Measurements from ENCODE around the gene SSBP2.

The SSBP2 gene

DNA sequence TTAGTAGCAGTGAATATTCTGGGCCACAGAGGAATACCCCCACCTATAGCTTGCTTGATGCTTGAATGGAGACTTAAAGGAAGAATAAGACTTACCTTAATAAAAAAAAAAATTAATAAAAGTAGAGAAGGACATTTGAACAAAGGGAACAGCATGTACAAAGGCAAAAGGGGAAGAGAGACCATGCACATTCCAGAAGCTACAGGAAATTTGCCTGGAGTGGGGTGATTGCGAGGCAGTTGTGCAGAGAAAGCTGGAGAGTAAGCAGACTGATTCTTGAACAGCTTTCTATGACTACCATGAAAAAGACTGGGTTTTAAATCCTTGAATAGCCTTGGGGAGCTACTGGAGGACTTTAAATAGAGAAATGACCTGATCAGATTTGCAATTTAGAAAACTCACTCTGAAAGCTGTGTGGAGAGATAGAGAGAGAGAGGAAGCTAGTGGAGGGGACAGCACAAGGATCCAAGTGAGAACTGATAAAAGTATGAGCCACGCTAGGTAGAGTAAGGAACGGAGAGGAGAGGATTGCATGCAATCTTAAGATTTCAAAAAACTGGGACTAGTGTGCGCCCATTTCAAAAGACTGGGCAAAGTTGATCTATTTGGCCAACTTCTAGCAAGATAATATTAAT lies 12.5 kb upstream of the SSBP2 start:
- no peak for DNase-seq

DNA sequence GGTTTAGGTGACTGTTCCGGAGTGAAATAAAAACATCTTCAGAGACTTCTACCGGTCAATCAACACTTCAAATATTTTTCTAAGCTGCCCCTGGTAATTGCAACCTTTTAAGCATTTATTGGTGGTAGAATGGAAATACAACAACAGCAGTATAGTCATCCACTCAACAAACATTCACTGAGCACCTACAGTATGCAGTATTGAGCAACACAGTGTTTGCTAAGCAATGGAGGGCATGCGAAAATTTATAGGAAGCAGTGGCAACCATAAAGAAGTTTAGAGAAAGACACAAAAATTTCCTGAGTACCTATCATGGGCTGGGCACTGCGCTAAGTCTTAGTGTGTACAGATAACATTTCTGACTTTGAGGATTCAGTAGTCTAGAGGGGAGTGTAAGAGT lies 12.0 kb upstream of the SSBP2 start:
- DNase-seq = no peak

DNA sequence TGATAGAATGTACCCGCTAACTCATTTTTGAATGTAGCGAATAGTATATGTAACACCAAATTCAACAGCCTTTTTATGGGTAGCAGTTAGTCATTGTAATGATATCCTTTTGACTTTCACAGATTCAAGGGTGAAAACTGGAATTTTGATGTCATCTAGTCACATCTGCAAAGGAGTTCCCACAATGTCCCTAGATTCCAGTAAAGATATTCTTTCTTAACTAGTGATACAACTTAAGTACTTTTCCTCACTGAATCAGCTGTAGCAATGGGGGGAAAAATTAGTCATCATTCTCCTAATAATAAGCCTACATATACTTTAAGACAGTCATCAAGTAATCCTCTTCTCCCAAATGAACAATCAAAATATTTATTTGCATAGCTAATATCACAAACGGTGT lies 11.5 kb upstream of the SSBP2 start:
- no peak for DNase-seq

DNA sequence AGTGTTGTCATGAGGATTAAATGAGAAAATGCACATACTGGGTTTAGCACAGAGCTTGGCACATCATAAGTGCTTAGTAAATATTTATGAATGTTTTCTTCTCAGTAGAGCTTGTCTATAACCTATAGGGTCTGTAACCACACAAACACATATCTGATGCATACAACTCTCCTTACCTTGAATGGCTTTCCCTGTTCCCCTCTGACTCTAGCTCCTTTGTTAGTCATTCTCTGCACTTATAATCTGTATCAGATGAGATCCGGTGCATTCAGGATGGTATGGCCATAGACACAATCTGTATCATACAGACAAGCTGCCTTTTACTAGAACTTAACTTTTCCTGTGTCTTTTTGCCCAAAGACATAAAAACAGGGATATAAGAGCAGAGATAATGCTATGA lies 11.1 kb upstream of the SSBP2 start:
- no peak for DNase-seq

DNA sequence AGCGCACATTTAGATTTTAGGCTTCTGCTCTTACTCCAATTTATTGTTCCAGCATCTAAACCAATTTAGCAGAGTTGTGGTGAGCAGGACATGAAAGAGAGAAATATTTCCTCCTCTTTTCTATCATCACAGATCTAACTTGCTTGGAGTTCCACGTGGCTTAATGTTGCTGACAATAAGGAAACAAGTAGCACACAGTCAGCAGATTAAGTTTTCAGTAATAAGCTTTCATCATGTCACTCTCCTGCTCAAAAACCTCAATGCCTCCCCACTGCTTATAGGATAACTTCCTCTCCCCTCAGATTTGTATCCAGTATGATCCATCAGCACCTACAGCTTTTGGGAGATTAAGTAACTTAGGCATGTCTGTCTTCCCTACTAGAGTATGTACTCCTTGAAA lies 10.4 kb upstream of the SSBP2 start:
- DNase-seq = no peak

DNA sequence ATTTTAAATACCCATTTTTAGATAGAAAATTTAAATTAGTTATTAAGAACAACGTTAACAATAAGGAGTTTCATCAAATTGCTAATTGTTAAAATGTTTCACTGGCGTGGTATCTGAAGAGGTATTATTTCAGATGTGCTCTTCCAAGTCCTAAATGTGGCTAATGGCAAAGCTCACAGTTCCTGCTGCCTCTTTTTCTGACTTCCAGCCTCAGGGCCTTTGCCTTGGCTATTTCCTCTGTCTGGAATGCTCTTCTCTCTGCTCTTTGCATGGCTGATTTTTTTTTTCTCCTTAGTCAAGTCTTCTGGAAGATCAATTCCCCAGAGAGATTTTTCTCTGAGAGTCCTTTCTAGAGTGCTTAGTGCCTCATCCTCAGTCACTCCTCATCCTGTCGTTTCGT lies 9.6 kb upstream of the SSBP2 start:
- no peak for DNase-seq

DNA sequence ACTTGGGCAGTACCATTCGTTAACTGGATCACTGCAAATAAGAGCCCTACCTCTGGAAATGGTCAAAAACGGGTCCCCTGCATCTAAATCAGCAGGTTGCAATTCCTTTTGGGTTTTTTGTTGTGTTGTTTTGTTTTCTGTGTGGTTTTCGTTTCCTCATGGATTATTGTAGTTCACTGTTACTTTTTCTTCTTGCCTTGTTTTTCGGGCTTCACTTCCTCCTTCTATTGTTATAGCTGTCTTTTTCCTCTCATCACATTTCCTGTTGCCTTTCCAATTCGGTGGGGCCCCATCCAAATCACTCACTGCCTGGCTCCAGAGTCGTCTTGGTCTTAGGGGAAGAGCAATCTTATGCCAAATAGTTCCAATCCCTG lies 8.7 kb upstream of the SSBP2 start:
- no peak for DNase-seq

DNA sequence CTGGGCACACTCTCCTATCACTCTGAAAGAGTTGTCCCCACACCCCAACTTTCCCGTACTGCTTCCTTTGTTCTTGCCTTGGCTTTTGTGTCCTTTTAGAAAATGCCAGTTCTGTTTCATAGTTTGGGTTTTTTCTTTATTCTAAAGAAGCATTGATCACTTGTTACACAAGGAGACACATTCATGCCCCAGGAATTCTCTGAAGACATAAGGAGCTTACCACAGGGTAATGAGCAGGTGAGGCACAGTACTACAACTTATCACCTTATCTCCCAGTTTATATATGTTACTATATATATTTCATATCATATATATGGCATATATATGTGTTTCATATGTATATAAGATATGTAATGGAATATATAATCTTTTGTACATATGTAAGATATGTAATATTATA lies 6.5 kb upstream of the SSBP2 start:
- no peak for DNase-seq

DNA sequence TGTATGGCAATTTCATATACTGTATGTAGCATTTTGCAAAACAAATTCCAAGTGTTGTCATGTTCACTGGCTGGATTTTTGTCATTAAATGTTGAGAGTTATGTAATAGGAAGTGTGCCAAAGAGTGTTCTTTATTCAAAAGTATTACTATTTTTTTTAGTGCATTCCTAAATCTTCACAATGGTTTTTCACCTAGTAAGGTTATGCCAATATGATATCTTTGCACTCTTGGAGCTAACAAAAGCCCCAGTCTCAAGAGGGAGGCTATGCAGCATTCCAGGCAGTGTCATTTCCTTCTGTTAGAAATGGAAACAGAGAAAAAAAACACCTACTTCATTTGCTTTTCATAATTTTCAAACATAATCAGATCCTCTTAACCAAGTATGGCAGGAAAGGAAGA lies 5.1 kb upstream of the SSBP2 start:
- no peak for DNase-seq

DNA sequence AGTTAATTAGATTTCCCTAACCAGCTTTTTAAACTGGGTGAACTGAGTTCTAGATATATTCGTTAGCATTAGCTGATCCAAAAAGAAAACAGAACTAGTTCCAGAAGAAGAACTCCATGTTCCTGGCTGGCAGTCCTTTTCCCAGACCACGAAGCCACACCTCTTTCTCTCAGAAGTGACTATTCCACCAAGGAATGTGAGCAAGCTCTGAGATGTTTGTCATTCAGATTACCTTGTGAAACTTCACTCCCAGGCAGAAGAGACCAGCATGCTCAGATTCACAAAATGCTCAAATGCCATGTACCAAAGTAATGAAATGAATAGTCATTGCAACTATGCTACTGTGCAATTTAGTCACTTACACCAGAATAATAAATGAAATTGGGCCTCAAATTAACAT lies 4.4 kb upstream of the SSBP2 start:
- DNase-seq = no peak

DNA sequence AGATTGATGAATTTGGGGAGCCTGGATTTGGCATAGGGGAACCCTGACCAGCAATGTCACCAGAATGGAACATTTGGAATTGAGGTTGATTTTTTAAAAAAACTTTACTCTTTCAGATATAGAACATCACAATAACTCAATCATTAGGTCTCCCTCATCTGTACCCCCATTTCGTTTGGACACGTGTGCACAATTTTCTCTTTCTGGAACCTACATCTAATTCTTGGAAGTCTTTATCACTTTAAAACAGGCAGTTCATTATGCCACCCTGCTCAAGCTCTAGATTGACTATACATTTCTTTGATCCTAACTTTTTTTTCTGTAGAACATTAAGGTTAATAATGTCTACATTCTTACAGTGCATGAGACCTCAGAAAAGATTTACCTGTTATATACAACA lies 3.7 kb upstream of the SSBP2 start:
- no peak for DNase-seq

DNA sequence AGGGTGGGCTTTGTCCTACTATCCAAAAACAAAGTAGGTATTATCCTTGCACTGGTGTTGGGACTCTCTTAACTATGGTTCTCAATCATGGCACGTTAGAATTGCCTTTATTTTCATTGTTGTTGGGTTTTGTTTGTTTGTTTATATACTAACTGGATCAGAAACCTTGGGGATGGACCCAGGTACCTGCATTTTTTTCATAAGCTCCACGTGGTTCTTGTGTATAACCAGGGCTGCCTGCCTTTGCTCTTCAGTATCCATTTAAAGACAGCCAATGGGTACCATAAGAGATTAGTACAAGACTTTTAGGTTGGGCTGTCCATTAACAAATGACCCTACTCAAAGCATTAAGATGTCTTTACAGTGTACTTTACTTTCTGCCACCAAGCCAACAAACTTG lies 2.5 kb upstream of the SSBP2 start:
- DNase-seq = no peak

DNA sequence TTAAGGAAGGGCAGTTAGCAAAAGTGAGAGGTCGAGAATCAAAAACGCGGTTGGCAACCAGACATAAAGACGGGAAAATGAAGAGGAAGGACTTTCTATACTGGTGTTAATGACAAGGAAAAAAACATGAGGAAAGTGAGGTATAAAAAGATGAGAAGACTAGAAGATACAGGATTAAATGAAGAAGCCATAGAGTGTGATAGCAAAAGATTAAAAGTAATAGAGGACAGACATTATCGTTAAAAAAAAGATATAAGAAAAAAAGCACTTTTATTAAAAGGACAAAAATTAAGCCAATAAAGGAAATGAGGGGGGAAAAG lies 1.7 kb upstream of the SSBP2 start:
- DNase-seq = no peak

DNA sequence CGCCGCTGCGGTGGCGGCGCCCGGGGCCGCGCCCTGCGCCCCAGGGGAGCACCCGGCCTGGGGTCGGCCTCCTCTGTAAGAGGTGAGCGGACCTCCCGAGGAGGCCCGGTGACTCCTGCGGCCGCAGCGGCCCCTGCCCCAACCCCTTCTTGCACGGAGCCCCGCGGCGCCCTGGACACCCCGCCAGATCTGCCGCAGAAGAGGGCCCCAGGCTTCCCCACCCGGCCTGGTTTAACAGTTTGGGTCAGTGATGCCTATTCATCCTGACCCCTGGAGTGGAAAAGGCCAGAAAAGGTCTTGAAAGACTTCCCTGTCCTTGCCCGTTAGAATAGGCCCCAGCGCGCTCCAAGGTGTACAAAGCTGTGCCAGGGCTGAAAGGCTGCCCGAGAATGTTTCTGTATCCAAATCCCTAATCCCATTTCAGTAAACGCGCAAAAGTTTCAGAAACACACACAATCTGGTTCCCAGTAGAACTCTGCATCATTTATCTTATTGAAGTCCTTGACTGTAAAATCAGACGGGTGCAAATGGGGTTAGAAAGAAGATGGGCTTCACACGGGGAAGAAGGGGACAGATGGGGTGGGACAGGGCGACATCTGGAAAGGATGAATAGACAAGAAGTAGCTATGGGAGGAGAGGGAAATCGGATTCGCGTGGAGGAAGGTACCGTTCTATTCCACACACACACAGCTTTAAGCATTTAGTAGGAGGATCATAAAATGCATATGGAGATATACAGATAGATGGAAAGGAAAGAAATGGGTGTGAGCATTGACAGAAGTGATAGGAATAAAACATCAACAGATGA lies 1.1 kb upstream of the SSBP2 start:
- peak; percentile 10 for DNase-seq

DNA sequence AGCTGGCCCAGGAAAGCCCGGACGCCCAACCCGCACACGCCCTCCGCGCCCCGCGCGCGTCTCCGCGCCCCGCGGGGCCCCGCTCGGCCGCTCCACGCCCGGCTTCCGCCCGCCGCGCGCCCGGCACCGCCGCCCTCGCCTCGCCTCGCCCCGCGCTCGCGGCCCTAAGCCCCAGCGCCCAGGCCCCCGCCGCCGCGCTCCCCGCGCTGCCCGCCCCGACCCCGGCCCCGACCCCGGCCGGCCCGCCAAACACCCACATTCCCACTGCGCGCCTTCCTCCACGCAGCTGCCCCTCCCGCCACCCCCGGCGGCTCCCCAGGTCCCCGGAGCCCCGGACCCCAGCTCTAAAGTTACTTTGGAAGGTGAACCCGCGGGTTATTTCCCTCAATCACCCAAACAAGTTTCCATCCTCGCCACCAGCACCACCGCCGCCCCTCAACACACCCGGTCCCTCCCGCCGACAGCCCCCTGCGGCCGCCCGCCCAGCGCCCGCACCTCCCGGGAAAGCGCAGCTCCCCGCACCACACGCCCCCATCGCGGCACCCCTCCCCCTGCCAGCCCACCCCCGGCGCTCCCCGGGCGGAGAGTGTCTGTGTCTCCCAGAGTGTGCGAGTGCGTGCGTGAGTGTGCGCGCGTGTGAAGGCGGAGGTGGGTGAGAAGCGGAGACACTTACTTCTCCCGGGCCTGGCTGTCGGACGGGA lies 439 bp downstream of the SSBP2 start:
- DNase-seq = no peak

DNA sequence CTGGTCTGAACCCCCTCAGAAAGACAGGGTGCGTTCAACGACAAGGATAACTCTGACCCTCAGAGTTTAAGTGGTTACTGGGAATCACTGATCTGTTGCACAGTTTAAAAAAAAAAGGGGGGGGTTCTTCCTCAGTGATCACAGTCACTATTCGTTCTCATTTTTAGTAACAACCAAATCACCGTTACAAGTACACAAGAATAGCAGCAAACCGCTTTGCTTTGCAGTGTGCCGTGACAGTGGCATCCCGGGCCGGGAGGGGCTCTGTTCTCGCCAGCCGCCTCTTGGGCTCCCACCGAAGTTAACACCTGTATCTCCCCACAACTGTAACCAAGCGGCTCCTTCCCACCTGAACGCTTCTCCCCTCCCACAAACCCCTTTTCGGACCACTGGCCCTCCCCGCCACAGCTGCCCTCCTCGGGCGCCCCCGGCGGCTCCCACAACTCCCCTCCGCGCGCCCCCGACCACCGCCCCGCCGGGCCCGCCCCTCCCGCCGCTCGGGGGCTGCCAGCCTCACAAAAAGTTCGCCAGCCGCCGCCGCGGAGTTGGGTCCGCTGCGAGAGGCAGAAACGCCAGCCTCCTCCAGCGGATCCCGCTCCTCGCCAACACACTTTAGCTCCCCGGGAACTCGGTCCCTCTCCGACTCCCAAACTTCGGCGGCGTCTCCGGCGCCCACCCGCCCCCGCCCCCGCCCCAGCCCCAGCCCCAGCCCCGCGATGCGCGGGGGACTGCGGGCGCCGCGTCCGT lies 1.2 kb downstream of the SSBP2 start:
- DNase-seq = peak; percentile 9

DNA sequence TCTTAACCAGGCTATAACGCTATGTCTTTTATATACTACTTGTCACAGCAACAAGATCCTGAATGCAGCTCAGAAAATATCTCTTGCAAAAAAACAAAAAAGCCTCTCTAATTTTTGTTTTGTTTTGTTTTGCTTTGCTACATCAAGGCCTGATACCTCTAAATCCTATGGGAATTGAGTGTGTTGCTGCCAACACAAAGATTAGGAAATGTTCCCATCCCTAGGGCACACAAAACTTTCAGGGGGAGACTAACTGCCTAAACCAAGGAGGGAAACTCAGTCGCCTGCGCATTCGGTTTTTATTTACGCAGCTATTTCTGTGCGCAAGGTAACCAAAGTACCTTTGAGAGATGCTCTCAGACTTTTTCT lies 1.7 kb downstream of the SSBP2 start:
- no peak for DNase-seq

DNA sequence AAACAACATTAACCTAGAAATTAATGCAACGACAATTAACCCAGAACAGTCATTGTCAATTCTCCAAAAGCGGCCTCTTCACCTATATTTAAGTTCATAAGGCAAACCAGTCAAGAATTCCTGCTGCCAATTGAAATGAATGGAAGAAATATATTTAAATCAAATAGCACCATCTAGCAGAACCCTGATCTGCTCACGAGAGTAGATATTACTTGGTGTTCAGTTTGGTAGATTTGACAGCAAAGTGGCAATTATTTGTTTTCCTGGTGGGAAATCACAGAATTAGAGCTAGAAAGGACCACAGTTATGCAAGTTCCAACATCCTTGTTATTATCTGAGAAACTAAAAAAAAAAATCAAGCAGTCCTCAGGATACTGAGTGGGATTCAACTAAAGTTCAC lies 2.3 kb downstream of the SSBP2 start:
- no peak for DNase-seq

DNA sequence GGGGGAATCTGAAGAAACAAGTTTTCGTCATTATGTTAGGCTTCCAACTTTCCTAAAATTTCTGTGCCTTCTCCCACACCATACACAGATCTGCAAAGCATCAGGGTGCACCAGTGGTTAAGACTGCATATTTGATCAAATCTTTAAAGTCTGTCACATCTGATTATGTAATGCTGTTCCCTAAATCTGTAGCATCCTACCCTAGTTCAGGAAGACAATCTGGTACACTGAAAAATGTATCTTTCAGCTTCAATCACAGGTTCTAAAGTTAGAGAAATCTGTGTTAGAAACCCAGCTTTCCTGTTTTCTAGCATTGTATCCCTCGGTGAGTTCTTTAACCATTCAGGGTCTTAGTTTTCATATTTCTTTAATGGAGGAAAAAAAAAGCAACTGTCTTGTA lies 3.9 kb downstream of the SSBP2 start:
- DNase-seq = no peak

DNA sequence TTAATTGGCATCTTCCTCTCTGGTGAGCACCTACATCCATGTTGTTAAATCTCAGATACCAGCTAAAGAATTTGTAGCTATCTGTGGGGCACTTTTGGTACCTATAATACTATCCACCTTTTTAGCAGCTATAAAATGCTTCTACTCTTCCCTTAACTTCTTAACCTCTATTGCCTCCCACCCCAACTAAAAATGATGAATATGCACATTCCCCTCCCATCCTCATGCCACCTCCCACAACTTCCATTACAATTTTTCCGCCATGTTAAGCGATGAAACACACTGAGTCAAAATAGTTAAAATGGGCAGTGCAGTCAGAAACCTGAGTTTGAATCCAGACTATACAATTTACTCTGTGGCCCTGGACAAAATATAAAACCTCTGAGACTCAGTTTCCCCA lies 10.1 kb downstream of the SSBP2 start:
- DNase-seq = no peak

DNA sequence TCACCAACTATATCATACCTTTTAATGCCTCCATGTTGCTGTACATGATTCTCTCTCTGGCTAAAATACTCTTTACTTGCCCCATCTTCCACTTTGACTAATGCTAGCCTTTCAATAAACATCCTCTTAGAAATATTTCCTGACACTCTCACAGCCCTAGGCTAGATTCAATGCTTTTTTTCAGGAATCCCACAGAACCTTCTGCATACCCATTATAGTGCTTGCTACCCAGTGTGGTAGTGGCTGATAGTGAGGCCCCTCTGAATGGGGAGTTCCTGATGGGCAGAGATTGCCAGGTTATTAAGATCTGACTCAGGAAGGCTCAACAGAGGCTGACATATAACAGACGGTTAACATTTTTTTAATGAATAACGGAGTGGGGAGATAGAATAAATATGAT lies 11.6 kb downstream of the SSBP2 start:
- DNase-seq = no peak

DNA sequence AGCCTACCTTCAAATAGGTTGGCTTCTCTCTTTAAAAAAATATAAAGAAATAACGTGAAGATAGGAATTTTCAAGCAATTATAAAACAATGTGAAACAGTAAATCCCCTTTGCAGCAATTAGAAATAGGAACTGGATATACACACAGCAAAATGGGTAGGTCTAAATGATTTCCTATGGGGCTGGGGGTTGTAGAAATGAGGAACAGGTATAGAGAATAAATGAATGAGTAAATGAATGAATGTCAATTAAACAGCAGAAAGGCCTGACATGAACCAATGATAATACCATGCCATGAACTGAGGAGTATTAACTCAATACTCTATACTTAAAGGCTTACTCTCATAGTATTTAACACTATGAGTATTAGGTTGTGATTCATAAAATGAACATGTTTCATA lies 21.6 kb downstream of the SSBP2 start:
- no peak for DNase-seq

DNA sequence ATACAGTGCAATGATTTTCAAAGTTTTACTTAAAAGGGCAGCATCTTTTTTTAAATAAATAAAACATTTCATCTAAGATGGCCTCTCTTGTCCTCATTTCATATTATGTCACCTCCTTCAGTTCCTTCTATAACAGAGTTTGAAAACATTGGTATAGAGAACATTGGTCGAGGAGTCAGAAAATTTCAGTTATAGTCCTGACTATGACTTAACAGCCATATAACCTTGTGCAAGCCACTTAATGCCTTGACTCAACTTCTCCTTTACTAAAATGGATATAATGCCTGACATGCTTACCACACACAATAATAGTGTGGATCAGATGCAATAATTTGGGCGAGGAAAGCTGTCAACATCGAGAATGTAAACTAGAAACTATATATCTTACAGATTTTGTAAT lies 22.6 kb downstream of the SSBP2 start:
- DNase-seq = no peak

DNA sequence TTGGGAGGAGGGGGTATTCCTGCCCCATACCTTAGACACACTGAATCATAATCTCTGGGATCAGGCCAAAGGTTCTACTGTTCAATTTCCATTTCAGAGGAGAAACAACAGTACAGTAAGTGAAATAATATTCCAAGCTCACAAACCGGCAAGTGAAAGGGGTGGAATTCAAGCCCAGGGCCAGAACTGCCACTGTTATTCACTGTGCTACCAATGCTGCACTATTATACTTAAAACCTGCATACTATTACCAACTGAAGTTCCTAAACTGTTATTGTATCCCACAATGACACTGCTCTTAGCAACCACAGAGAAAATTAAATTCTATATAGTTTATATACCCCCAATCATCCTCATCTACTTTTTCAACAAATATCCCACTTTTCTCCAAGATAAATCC lies 24.6 kb downstream of the SSBP2 start:
- DNase-seq = no peak

Data from NCI-H1092 treated with DMSO at 0.1 percent for 48 hours (cell line).